Loucy (cell line): ENCODE measurements around the gene RHBDL3.

Experiments
- H2AFZ ChIP-seq: fragments of 200-600 bp; sonication (generic); 2 replicates; pipeline ENCODE4 v1.6.0; 2016; ENCODE audit warnings: antibody characterized with exemption, mild to moderate bottlenecking, low read length, moderate library complexity
- H3F3A ChIP-seq: fragments of 200-600 bp; 2 replicates; pipeline ENCODE4 v1.6.0; 2016; ENCODE audit warnings: antibody characterized with exemption, low read depth, mild to moderate bottlenecking
- H3K27me3 ChIP-seq: fragments of 200-600 bp; sonication (generic); 2 replicates; pipeline ENCODE4 v1.6.1; 2014; ENCODE audit warnings: low read length, mild to moderate bottlenecking; ENCODE audit not compliant: insufficient read depth, poor library complexity, severe bottlenecking
- H3K36me3 ChIP-seq: fragments of 200-600 bp; sonication (generic); 2 replicates; pipeline ENCODE4 v1.6.1; 2016; ENCODE audit warnings: low read length; ENCODE audit not compliant: insufficient read depth
- H3K4me1 ChIP-seq: fragments of 200-600 bp; sonication (generic); 2 replicates; pipeline ENCODE4 v1.5.1; 2014; ENCODE audit warnings: low read length, mild to moderate bottlenecking; ENCODE audit not compliant: insufficient read depth, poor library complexity, severe bottlenecking
- H3K4me2 ChIP-seq: fragments of 200-600 bp; sonication (generic); 2 replicates; pipeline ENCODE4 v1.6.0; 2014; ENCODE audit warnings: antibody characterized with exemption, low read length, low read depth, mild to moderate bottlenecking; ENCODE audit not compliant: poor library complexity, severe bottlenecking
- H3K4me3 ChIP-seq: fragments of 200-600 bp; sonication (generic); 2 replicates; pipeline ENCODE4 v1.5.1; 2014; ENCODE audit warnings: low read length, mild to moderate bottlenecking, mixed read lengths; ENCODE audit not compliant: poor library complexity, severe bottlenecking
- H3K79me2 ChIP-seq: fragments of 200-600 bp; sonication (generic); 2 replicates; pipeline ENCODE4 v1.6.1; 2014; ENCODE audit warnings: low read length; ENCODE audit not compliant: insufficient read depth
- H3K9ac ChIP-seq: fragments of 200-600 bp; sonication (generic); 2 replicates; pipeline ENCODE4 v1.6.0; 2014; ENCODE audit warnings: mild to moderate bottlenecking, low read depth, low read length, moderate library complexity; ENCODE audit not compliant: poor library complexity, severe bottlenecking
- H3K9me2 ChIP-seq: fragments of 200-600 bp; sonication (generic); replicated peaks from 2 replicates; pipeline ENCODE4 v1.6.1; 2016; ENCODE audit warnings: low read depth, low read length, mixed read lengths
- H3K9me3 ChIP-seq: fragments of 200-600 bp; sonication (generic); 2 replicates; pipeline ENCODE4 v1.6.1; 2014; ENCODE audit warnings: mild to moderate bottlenecking, antibody characterized with exemption, low read length, low read depth; ENCODE audit not compliant: insufficient read depth
- H4K20me1 ChIP-seq: fragments of 200-600 bp; sonication (generic); 2 replicates; pipeline ENCODE4 v1.6.0; 2014; ENCODE audit warnings: antibody characterized with exemption, low read length, mild to moderate bottlenecking; ENCODE audit not compliant: insufficient read depth, poor library complexity, severe bottlenecking
- EZH2phosphoT487 ChIP-seq: fragments of 200-600 bp; IDR thresholded peaks from 2 replicates; pipeline ENCODE4 v1.6.1; 2018; ENCODE audit warnings: antibody characterized with exemption, mild to moderate bottlenecking, moderate library complexity, borderline replicate concordance
- TF ChIP-seq, protein P1 (sequence below): fragments of 200-600 bp; sonication (generic); conservative IDR thresholded peaks from 2 replicates; pipeline ENCODE4 v1.5.1; 2014; ENCODE audit warnings: mild to moderate bottlenecking, antibody characterized with exemption, low read length

RHBDL3 gene

DNA sequence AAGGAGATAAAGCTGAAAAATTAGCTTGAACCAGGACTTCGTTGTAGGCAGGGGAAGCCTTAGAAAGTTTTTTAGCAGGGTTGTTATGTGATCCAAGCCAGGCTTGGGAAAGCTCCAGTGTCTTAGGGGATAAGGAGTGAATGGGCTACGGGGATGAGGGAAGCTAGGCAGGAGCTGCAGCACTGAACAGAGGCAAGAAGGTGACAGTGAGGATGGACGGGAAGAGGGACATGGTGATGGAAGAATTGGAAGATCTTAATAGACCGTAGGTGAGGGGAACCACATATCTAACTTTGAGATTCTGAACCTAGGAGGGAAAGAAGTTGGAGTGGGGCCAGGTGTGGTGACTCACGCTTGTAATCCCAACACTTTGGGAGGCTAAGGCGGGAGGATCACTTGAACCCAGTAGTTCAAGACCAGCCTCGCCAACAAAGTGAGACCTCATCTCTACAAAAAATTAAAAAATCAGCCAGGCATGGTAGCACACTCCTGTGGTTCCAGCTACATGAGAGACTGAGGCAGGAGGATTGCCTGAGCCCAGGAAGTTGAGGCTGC lies 3.2 kb downstream of the RHBDL3 start:
- Histone ChIP-seq H3K4me1 (no peaks in the 10 kb centered on the region), H3K4me3 (no peak overlapping the region), H3K9me2 (no peaks in the 10 kb centered on the region), H3F3A (no peaks in the 10 kb centered on the region), H2AFZ (no peak overlapping the region), H3K9me3 (no peaks in the 10 kb centered on the region), H4K20me1 (no peaks in the 10 kb centered on the region), H3K79me2 (no peaks in the 10 kb centered on the region), H3K36me3 (no peaks in the 10 kb centered on the region), H3K27me3 (peaks cover 20% of the 10 kb centered on the region), H3K4me2 (no peak overlapping the region), H3K9ac (no peak overlapping the region)
- TF ChIP-seq EZH2phosphoT487 = no peak

DNA sequence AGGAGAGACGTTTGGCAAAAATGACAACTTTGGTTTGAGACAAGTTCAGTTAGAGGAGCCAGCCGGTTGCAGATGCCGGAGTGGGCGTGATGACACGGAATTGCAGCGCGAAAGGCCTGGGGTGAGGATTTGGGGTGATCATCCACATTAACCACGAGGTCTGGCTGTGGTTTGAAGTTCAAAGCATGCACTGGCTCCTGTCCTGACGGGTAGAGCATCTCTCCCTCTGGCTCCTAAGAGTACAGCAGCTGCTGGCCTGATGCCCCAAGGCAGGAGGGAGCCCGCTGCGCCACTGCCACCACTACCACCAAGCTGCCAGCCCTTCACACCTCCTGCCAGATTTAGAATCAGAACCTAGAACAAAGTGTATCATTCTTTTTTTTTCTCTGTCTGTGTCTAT lies 3.7 kb downstream of the RHBDL3 start:
- H3K36me3 ChIP-seq = no peaks in the 10 kb centered on the region
- H3K4me3 ChIP-seq = no peak overlapping the region
- H3K9me2 ChIP-seq = no peaks in the 10 kb centered on the region
- peaks cover 20% of the 10 kb centered on the region for H3K27me3 ChIP-seq
- TF ChIP-seq EZH2phosphoT487 = no peak
- TF ChIP-seq, protein P1, sequence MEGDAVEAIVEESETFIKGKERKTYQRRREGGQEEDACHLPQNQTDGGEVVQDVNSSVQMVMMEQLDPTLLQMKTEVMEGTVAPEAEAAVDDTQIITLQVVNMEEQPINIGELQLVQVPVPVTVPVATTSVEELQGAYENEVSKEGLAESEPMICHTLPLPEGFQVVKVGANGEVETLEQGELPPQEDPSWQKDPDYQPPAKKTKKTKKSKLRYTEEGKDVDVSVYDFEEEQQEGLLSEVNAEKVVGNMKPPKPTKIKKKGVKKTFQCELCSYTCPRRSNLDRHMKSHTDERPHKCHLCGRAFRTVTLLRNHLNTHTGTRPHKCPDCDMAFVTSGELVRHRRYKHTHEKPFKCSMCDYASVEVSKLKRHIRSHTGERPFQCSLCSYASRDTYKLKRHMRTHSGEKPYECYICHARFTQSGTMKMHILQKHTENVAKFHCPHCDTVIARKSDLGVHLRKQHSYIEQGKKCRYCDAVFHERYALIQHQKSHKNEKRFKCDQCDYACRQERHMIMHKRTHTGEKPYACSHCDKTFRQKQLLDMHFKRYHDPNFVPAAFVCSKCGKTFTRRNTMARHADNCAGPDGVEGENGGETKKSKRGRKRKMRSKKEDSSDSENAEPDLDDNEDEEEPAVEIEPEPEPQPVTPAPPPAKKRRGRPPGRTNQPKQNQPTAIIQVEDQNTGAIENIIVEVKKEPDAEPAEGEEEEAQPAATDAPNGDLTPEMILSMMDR = no peak
- H3K9me3 ChIP-seq = no peaks in the 10 kb centered on the region
- H3K4me2 ChIP-seq = no peak overlapping the region
- no peaks in the 10 kb centered on the region for H3K4me1 ChIP-seq
- H3K9ac ChIP-seq = no peak overlapping the region
- H4K20me1 ChIP-seq = no peaks in the 10 kb centered on the region
- no peak overlapping the region for H2AFZ ChIP-seq
- H3K79me2 ChIP-seq = no peaks in the 10 kb centered on the region
- no peaks in the 10 kb centered on the region for H3F3A ChIP-seq

DNA sequence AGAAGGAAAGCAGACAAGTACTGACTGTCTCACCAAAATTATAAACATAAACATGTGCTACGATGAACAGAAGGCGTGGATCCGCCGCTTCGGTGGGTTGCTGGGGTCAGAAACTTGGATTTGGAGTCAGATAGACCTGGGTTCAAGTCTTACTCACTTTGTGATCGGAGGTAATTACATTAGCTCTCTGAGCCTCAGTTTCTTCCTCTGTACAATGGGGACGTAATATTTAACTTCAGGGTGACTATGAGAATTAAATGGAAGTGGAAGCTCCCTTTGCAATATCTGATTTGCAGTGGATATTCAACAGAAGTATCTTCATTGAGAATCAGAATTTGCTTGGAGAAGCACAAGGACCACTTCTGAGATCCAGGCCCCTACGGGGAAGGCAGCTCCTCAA lies 6.2 kb downstream of the RHBDL3 start:
- Histone ChIP-seq H3K36me3 (no peaks in the 10 kb centered on the region), H3K4me1 (no peaks in the 10 kb centered on the region), H3K9ac (no peak overlapping the region), H3F3A (no peaks in the 10 kb centered on the region), H4K20me1 (no peaks in the 10 kb centered on the region), H3K9me3 (no peaks in the 10 kb centered on the region), H3K4me3 (no peak overlapping the region), H3K27me3 (peaks cover 12% of the 10 kb centered on the region), H3K9me2 (no peaks in the 10 kb centered on the region), H3K4me2 (no peak overlapping the region), H2AFZ (no peak overlapping the region), H3K79me2 (no peaks in the 10 kb centered on the region)
- TF ChIP-seq EZH2phosphoT487 = no peak
- TF ChIP-seq, protein P1 = no peak

DNA sequence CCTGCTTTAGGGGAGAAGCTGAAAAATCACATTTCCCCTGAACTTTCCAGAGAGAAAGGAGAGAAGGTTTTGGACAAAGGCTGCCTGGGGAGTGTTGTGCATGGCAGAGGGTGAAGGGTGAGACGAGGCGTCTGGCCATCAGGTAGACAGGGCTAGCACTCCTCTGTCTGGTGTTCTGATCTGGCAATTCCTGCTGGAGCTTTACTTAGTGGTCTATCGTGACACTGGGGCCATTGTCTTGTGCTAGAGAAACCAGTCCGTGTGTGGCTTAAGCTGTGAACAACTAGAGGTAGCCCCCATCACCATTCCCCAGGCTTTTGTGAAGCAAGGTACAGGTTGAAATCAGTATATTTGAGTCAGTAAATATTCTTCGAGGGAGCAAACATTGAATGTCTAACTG lies 8.5 kb downstream of the RHBDL3 start:
- H4K20me1 ChIP-seq = no peaks in the 10 kb centered on the region
- no peaks in the 10 kb centered on the region for H3K9me3 ChIP-seq
- no peaks in the 10 kb centered on the region for H3K79me2 ChIP-seq
- H3K9me2 ChIP-seq = no peaks in the 10 kb centered on the region
- no peak overlapping the region for H2AFZ ChIP-seq
- TF ChIP-seq, protein P1 = no peak
- TF ChIP-seq EZH2phosphoT487 = no peak
- no peaks in the 10 kb centered on the region for H3K36me3 ChIP-seq
- H3K4me1 ChIP-seq = no peaks in the 10 kb centered on the region
- H3K27me3 ChIP-seq = no peaks in the 10 kb centered on the region
- no peak overlapping the region for H3K4me3 ChIP-seq
- H3F3A ChIP-seq = no peaks in the 10 kb centered on the region
- H3K9ac ChIP-seq = no peak overlapping the region
- H3K4me2 ChIP-seq = no peak overlapping the region
